SK-N-SH treated with all-trans-retinoic acid at 6 μM for 48 hours (cell line): ENCODE measurements around the gene ST6GALNAC3.

Experiments
- GLIS3 ChIP-seq: fragments of 250-450 bp; sonication (Bioruptor Pico); IDR thresholded peaks from 2 replicates; pipeline ENCODE4 v1.5.0; 2020; ENCODE audit warnings: mild to moderate bottlenecking, moderate library complexity
- ISL1 ChIP-seq: fragments of 250-450 bp; sonication (Bioruptor Pico); IDR thresholded peaks from 2 replicates; pipeline ENCODE4 v2.1.2; 2022; ENCODE audit warnings: mild to moderate bottlenecking, moderate library complexity
- PATZ1 ChIP-seq: fragments of 250-450 bp; sonication (Bioruptor Pico); IDR thresholded peaks from 2 replicates; pipeline ENCODE4 v1.8.0; 2020; ENCODE audit warnings: mild to moderate bottlenecking, moderate library complexity, borderline replicate concordance
- RARB ChIP-seq: fragments of 250-450 bp; sonication (Bioruptor Pico); IDR thresholded peaks from 2 replicates; pipeline ENCODE4 v1.8.0; 2021; ENCODE audit warnings: mild to moderate bottlenecking, moderate library complexity
- SNAI2 ChIP-seq: fragments of 250-450 bp; sonication (Bioruptor Pico); IDR thresholded peaks from 2 replicates; pipeline ENCODE4 v1.5.0; 2020; ENCODE audit warnings: mild to moderate bottlenecking, moderate library complexity
- TCF4 ChIP-seq: fragments of 250-450 bp; sonication (Bioruptor Pico); IDR thresholded peaks from 2 replicates; pipeline ENCODE4 v1.8.0; 2021; ENCODE audit warnings: mild to moderate bottlenecking, moderate library complexity, borderline replicate concordance
- ZC3H10 ChIP-seq: fragments of 250-450 bp; sonication (Bioruptor Pico); IDR thresholded peaks from 2 replicates; pipeline ENCODE4 v1.5.1; 2021; ENCODE audit warnings: mild to moderate bottlenecking, moderate library complexity
- ZNF565 ChIP-seq: fragments of 450-650 bp; formaldehyde crosslinking; conservative IDR thresholded peaks from 2 replicates; pipeline ENCODE4 v1.5.0; 2020; ENCODE audit warnings: low read depth, mild to moderate bottlenecking, moderate library complexity
- ZNF70 ChIP-seq: fragments of 450-650 bp; formaldehyde crosslinking; IDR thresholded peaks from 2 replicates; pipeline ENCODE4 v1.5.0; 2020; ENCODE audit warnings: mild to moderate bottlenecking, moderate library complexity
- ZNF8 ChIP-seq: fragments of 450-650 bp; formaldehyde crosslinking; IDR thresholded peaks from 2 replicates; pipeline ENCODE4 v1.5.0; 2020; ENCODE audit warnings: mild to moderate bottlenecking, moderate library complexity
- TF ChIP-seq, protein P1 (sequence below): fragments of 250-450 bp; sonication (Bioruptor Pico); IDR thresholded peaks from 2 replicates; pipeline ENCODE4 v1.5.0; 2020; ENCODE audit warnings: mild to moderate bottlenecking, moderate library complexity

DNA sequence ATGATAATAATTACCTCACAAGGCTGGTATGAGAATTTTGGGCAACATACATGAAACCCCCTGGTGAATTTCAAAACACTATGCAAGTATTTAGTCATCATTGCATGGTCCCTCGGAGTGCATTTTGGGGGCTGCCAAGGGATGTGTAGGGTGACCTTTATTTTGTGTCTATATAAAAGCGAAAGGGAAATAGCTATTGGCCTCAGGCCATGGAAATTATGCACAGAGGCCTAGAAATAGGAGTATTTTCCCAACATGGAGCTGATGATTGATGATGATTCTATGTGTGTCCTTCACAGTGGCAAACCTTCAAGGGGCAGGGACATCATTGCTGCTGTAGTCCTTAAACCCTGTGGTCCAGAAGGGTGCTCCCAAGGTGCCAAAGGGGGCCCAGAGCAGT, 265.5 kb downstream of the ST6GALNAC3 start:
- TF ChIP-seq TCF4 (CRISPR knock-in tag), result no peak
- TF ChIP-seq ZNF8 (CRISPR knock-in tag), result no peak
- no peak for TF ChIP-seq GLIS3 (CRISPR knock-in tag)
- TF ChIP-seq SNAI2 (CRISPR knock-in tag), result no peak
- TF ChIP-seq ZC3H10, result no peak
- TF ChIP-seq, protein P1, sequence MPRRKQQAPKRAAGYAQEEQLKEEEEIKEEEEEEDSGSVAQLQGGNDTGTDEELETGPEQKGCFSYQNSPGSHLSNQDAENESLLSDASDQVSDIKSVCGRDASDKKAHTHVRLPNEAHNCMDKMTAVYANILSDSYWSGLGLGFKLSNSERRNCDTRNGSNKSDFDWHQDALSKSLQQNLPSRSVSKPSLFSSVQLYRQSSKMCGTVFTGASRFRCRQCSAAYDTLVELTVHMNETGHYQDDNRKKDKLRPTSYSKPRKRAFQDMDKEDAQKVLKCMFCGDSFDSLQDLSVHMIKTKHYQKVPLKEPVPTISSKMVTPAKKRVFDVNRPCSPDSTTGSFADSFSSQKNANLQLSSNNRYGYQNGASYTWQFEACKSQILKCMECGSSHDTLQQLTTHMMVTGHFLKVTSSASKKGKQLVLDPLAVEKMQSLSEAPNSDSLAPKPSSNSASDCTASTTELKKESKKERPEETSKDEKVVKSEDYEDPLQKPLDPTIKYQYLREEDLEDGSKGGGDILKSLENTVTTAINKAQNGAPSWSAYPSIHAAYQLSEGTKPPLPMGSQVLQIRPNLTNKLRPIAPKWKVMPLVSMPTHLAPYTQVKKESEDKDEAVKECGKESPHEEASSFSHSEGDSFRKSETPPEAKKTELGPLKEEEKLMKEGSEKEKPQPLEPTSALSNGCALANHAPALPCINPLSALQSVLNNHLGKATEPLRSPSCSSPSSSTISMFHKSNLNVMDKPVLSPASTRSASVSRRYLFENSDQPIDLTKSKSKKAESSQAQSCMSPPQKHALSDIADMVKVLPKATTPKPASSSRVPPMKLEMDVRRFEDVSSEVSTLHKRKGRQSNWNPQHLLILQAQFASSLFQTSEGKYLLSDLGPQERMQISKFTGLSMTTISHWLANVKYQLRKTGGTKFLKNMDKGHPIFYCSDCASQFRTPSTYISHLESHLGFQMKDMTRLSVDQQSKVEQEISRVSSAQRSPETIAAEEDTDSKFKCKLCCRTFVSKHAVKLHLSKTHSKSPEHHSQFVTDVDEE (CRISPR knock-in tag), result no peak
- no peak for TF ChIP-seq PATZ1 (CRISPR knock-in tag)
- TF ChIP-seq ISL1, result no peak
- no peak for TF ChIP-seq RARB (CRISPR knock-in tag)
- no peak for TF ChIP-seq ZNF70
- no peak for TF ChIP-seq ZNF565 (CRISPR knock-in tag)
